Endodermal cell (in vitro differentiated cells): Measurements from ENCODE around the gene TUBG1. TPM values are rescaled to one million over a fixed set of nuclear protein-coding genes. Genes with fewer than 3 reads are reported as not detected.

ENCODE experiments used
- DNase-seq: peaks from one replicate; pipeline ENCODE4 v3.0.0-alpha.2; 2017
- H3K27ac ChIP-seq: 2 replicates; pipeline ENCODE4 v1.5.1; 2013; ENCODE audit warnings: mild to moderate bottlenecking, low read depth, low read length, moderate library complexity
- H3K27me3 ChIP-seq: 2 replicates; pipeline ENCODE4 v1.6.1; 2013; ENCODE audit warnings: mild to moderate bottlenecking, low read length, moderate library complexity; ENCODE audit not compliant: insufficient read depth, control insufficient read depth, poor library complexity, severe bottlenecking
- H3K36me3 ChIP-seq: 2 replicates; pipeline ENCODE4 v1.7.0; 2013; ENCODE audit warnings: mild to moderate bottlenecking, low read length, moderate library complexity; ENCODE audit not compliant: control insufficient read depth, insufficient read depth
- H3K4me1 ChIP-seq: one replicate; pipeline ENCODE4 v1.7.0; 2013; ENCODE audit warnings: low read length; ENCODE audit not compliant: control insufficient read depth, insufficient read depth
- H3K4me3 ChIP-seq: 2 replicates; pipeline ENCODE4 v1.5.1; 2013; ENCODE audit warnings: mild to moderate bottlenecking, low read length, moderate library complexity
- H3K9ac ChIP-seq: 2 replicates; pipeline ENCODE4 v1.6.1; 2013; ENCODE audit warnings: mild to moderate bottlenecking, low read length, moderate library complexity; ENCODE audit not compliant: poor library complexity, severe bottlenecking; ENCODE audit errors: extremely low read depth
- H3K9me3 ChIP-seq: 2 replicates; pipeline ENCODE4 v1.6.1; 2013; ENCODE audit warnings: mild to moderate bottlenecking, low read length, moderate library complexity; ENCODE audit not compliant: control insufficient read depth
- H3K27ac Mint-ChIP-seq: 2 replicates; pipeline ENCODE4 v1.8.0; 2020; ENCODE audit warnings: mixed read lengths
- H3K27me3 Mint-ChIP-seq: 2 replicates; pipeline ENCODE4 v1.8.0; 2021; ENCODE audit warnings: mild to moderate bottlenecking, mixed read lengths; ENCODE audit not compliant: insufficient read depth
- H3K36me3 Mint-ChIP-seq: 2 replicates; pipeline ENCODE4 v1.8.0; 2020; ENCODE audit warnings: low read depth, mixed read lengths
- H3K4me1 Mint-ChIP-seq: 2 replicates; pipeline ENCODE4 v1.8.0; 2020; ENCODE audit warnings: mixed read lengths
- H3K4me3 Mint-ChIP-seq: 2 replicates; pipeline ENCODE4 v1.8.0; 2020; ENCODE audit warnings: mild to moderate bottlenecking, moderate library complexity, mixed read lengths
- H3K9me3 Mint-ChIP-seq: 2 replicates; pipeline ENCODE4 v1.8.0; 2020; ENCODE audit warnings: mild to moderate bottlenecking, mixed read lengths
- WGBS, 2 experiments: methylation state at CpG; one replicate each; pipeline versions ENCODE4 v1.1.5 to v1.1.7; 2013; ENCODE audit warnings: missing lambda C conversion rate in 2 of 2, mixed read lengths in 1 of 2; ENCODE audit not compliant: insufficient coverage in 1 of 2, insufficient read length in 1 of 2; 5-methylcytosine and 5-hydroxymethylcytosine counted together
- total RNA-seq, 2 donors: library from RNA; stranded (reverse); fragmentation: NEBNext Ultra II Directional in 1 of 2; extraction: Animal tissue kit (Norgen Biotek cat#: 25700) in 1 of 2; gene quantifications; 2 replicates in 1 of 2; 3 replicates in 1 of 2; pipeline ENCODE4 v1.2.1, GENCODE V29; 2021
- TF ChIP-seq, protein P1 (sequence below): fragments of 200-600 bp; sonication (generic); conservative IDR thresholded peaks from 2 replicates; pipeline ENCODE4 v1.5.0; 2021; ENCODE audit warnings: antibody characterized with exemption, mild to moderate bottlenecking

The TUBG1 gene
- total RNA-seq, 2 donors from 2014 or later = 94.2 to 124 TPM

DNA sequence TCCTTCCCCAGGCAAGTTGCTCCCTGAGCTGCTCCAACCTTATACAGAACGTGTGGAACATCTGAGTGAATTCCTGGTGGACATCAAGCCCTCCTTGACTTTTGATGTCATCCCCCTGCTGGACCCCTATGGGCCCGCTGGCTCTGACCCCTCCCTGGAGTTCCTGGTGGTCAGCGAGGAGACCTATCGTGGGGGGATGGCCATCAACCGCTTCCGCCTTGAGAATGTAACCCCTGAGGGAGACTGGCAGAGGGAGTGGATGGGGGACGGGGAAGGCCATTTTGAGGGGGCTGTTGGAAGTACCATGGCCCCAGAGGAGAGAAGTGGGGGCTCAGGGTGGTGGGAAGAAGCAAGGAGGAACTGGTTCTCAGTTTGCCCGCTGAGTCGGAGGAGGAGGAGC, 45.5 kb upstream of the TUBG1 start:
- TF ChIP-seq, protein P1, sequence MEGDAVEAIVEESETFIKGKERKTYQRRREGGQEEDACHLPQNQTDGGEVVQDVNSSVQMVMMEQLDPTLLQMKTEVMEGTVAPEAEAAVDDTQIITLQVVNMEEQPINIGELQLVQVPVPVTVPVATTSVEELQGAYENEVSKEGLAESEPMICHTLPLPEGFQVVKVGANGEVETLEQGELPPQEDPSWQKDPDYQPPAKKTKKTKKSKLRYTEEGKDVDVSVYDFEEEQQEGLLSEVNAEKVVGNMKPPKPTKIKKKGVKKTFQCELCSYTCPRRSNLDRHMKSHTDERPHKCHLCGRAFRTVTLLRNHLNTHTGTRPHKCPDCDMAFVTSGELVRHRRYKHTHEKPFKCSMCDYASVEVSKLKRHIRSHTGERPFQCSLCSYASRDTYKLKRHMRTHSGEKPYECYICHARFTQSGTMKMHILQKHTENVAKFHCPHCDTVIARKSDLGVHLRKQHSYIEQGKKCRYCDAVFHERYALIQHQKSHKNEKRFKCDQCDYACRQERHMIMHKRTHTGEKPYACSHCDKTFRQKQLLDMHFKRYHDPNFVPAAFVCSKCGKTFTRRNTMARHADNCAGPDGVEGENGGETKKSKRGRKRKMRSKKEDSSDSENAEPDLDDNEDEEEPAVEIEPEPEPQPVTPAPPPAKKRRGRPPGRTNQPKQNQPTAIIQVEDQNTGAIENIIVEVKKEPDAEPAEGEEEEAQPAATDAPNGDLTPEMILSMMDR = no peak
- Mint-ChIP-seq H3K9me3 (no peaks in the 10 kb centered on the region), H3K27me3 (no peaks in the 10 kb centered on the region), H3K27ac (peak overlapping the region; percentile 77), H3K4me1 (peaks cover 25% of the 10 kb centered on the region), H3K4me3 (peak overlapping the region; percentile 94), H3K36me3 (peaks cover 15% of the 10 kb centered on the region)
- 89 to 93% methylated on average over 3 to 7 of the region's 9 CpGs for WGBS, 2 experiments
- H3K27me3 ChIP-seq = no peaks in the 10 kb centered on the region
- H3K9me3 ChIP-seq = no peaks in the 10 kb centered on the region
- H3K4me3 ChIP-seq = no peak overlapping the region
- no peak for DNase-seq
- H3K4me1 ChIP-seq = peaks cover 4% of the 10 kb centered on the region
- H3K9ac ChIP-seq = no peak overlapping the region
- H3K27ac ChIP-seq = no peak overlapping the region
- H3K36me3 ChIP-seq = peaks cover 38% of the 10 kb centered on the region

DNA sequence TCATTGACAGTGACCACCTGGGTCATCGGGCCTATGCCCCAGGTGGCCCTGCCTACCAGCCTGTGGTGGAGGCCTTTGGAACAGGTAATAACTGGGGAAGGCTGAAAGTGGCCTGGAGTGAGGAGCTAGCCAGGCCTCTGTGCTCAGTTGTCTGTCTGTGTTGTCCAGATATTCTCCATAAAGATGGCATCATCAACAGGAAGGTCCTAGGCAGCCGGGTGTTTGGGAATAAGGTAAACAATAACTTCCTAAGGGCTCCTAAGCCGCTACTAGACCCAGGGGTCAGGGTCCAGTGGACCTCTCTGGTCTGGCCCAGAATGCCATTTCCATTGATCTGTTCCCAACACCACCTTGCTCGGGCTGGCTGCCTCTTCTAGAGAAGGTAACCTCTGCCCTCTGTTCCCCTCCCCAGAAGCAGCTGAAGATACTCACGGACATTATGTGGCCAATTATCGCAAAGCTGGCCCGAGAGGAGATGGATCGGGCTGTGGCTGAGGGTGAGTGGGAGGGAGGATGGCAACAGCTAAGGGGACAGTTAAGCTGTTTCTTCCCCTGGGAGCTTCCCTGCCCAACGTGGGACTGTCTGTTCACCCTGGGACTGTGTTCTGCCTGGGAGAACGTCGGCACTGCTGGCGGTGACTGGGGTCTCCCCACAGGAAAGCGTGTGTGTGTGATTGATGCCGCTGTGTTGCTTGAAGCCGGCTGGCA, 44.5 kb upstream of the TUBG1 start:
- no peaks in the 10 kb centered on the region for H3K9me3 ChIP-seq
- H3K4me1 ChIP-seq = peaks cover 4% of the 10 kb centered on the region
- H3K27ac ChIP-seq = no peak overlapping the region
- H3K4me3 ChIP-seq = no peak overlapping the region
- no peak overlapping the region for H3K9ac ChIP-seq
- DNase-seq = no peak
- TF ChIP-seq, protein P1 = no peak
- H3K36me3 ChIP-seq = peaks cover 48% of the 10 kb centered on the region
- Mint-ChIP-seq H3K4me1 (peaks cover 22% of the 10 kb centered on the region), H3K36me3 (peaks cover 25% of the 10 kb centered on the region), H3K4me3 (no peak overlapping the region), H3K9me3 (no peaks in the 10 kb centered on the region), H3K27ac (no peak overlapping the region), H3K27me3 (no peaks in the 10 kb centered on the region)
- 95% methylated on average over 6 to 15 of the region's 15 CpGs for WGBS, 2 experiments
- H3K27me3 ChIP-seq = no peaks in the 10 kb centered on the region

DNA sequence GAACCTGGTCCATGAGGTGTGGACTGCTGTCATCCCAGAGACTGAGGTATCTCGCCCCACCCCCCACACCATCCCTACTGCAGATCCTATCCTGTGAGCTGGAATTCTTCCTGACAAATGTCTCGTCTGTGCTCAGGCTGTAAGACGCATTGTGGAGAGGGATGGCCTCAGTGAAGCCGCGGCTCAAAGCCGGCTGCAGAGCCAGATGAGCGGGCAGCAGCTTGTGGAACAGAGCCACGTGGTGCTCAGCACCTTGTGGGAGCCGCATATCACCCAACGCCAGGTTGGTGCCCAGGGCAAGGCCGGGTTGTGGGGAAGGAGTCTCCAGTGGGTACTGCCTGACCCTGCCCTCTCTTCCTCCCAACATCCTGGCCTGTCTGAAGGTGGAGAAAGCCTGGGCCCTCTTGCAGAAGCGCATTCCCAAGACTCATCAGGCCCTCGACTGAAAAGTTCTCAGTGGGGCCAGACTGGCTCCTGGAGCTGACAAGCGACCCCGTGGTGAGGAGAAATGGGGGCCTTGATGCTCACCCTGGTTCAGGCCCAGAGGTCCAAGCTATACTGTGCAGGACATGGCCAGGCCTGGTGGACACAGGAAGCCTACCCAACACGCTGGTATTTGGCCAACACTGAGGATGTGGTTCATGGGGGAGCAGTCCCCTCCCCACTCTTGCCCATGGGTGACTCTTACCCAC, 43.8 kb upstream of the TUBG1 start:
- DNase-seq = no peak
- H3K4me3 Mint-ChIP-seq = peak overlapping the region; percentile 86
- WGBS, 2 experiments = 90 to 96% methylated on average over 9 to 16 of the region's 16 CpGs
- H3K9ac ChIP-seq = no peak overlapping the region
- H3K27me3 Mint-ChIP-seq = no peaks in the 10 kb centered on the region
- H3K36me3 ChIP-seq = peaks cover 55% of the 10 kb centered on the region
- H3K9me3 ChIP-seq = no peaks in the 10 kb centered on the region
- H3K27ac ChIP-seq = no peak overlapping the region
- H3K9me3 Mint-ChIP-seq = no peaks in the 10 kb centered on the region
- peaks cover 18% of the 10 kb centered on the region for H3K4me1 Mint-ChIP-seq
- no peaks in the 10 kb centered on the region for H3K27me3 ChIP-seq
- H3K27ac Mint-ChIP-seq = peak overlapping the region; percentile 94
- TF ChIP-seq, protein P1 = no peak
- peaks cover 4% of the 10 kb centered on the region for H3K4me1 ChIP-seq
- H3K4me3 ChIP-seq = no peak overlapping the region
- H3K36me3 Mint-ChIP-seq = peaks cover 31% of the 10 kb centered on the region
